Hepatocyte (in vitro differentiated cells): Measurements from ENCODE around the gene DMRT1.

Source experiments
- CTCF ChIP-seq: fragments of 200-600 bp; sonication (generic); IDR thresholded peaks from 2 replicates; pipeline ENCODE4 v1.5.1; 2016; ENCODE audit warnings: antibody characterized with exemption, mild to moderate bottlenecking; ENCODE audit not compliant: poor library complexity
- EZH2phosphoT487 ChIP-seq: fragments of 200-600 bp; sonication (generic); IDR thresholded peaks from one replicate; pipeline ENCODE4 v1.6.1; 2018; ENCODE audit warnings: antibody characterized with exemption, mild to moderate bottlenecking, low read depth, moderate library complexity; ENCODE audit not compliant: unreplicated experiment, severe bottlenecking

DNA sequence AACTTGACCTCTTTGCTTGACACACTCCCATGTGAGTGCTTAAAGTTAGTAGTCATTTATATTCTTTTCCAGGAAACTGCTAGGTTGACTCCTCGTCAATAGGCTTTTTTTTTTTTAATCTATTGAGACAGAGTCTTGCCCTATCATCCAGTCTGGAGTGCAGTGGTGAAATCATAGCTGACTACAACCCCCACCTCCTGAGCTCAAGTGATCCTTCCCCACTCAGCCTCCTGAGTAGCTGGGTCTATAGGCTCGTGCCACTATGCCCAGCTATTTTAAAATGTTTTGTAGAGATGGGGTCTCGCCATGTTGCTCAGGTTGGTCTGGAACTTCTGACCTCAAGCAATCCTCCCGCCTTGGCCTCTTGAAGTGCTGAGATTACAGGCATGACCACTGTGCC lies 34.9 kb downstream of the DMRT1 start:
- no peak for TF ChIP-seq CTCF
- TF ChIP-seq EZH2phosphoT487: no peak
